WERI-Rb-1 (cell line): ENCODE measurements around the gene AOPEP.

Source experiments
- DNase-seq: peaks from one replicate; pipeline ENCODE4 v3.0.0-alpha.2; 2020
- H3K27ac ChIP-seq: fragments of 250-450 bp; sonication (Bioruptor Pico); 2 replicates; pipeline ENCODE4 v1.5.1; 2020; ENCODE audit warnings: mild to moderate bottlenecking, moderate library complexity
- H3K27me3 ChIP-seq: fragments of 250-450 bp; sonication (Bioruptor Pico); 2 replicates; pipeline ENCODE4 v1.5.1; 2021; ENCODE audit warnings: mild to moderate bottlenecking, low read depth, moderate library complexity; ENCODE audit not compliant: insufficient read depth, severe bottlenecking
- H3K36me3 ChIP-seq: fragments of 250-450 bp; sonication (Bioruptor Pico); 2 replicates; pipeline ENCODE4 v1.5.1; 2020; ENCODE audit warnings: mild to moderate bottlenecking, moderate library complexity
- H3K4me3 ChIP-seq: 2 replicates; pipeline ENCODE4 v1.5.1; 2011; ENCODE audit warnings: low read depth, mild to moderate bottlenecking, control low read depth, low read length
- H3K9me3 ChIP-seq: fragments of 250-450 bp; sonication (Bioruptor Pico); 2 replicates; pipeline ENCODE4 v1.5.1; 2021; ENCODE audit warnings: mild to moderate bottlenecking, moderate library complexity; ENCODE audit not compliant: severe bottlenecking
- CTCF ChIP-seq: IDR thresholded peaks from 2 replicates; pipeline ENCODE4 v1.5.1; 2011; ENCODE audit warnings: low read depth, mild to moderate bottlenecking, control low read depth, inconsistent platforms, low read length

AOPEP gene

GRCh38 chr9:94931740-94932139 is 205.2 kb downstream of the AOPEP start:
- no peak for TF ChIP-seq CTCF
- Histone ChIP-seq H3K27ac (no peak overlapping the region), H3K36me3 (no peaks in the 10 kb centered on the region), H3K27me3 (no peaks in the 10 kb centered on the region), H3K9me3 (no peaks in the 10 kb centered on the region), H3K4me3 (no peak overlapping the region)
- no peak for DNase-seq

- Histone ChIP-seq H3K36me3 (no peaks in the 10 kb centered on the region), H3K9me3 (no peaks in the 10 kb centered on the region), H3K27me3 (no peaks in the 10 kb centered on the region), H3K4me3 (no peak overlapping the region), H3K27ac (no peak overlapping the region)
- DNase-seq, result no peak
- TF ChIP-seq CTCF, result no peak
These were observed 206.4 kb downstream of the AOPEP start for GRCh38 chr9:94932652-94933510.

- DNase-seq, result no peak
These were observed 207.0 kb downstream of the AOPEP start for GRCh38 chr9:94933511-94933828.

GRCh38 chr9:94934816-94935328 is 208.4 kb downstream of the AOPEP start:
- DNase-seq, result no peak
- Histone ChIP-seq H3K36me3 (no peaks in the 10 kb centered on the region), H3K9me3 (no peaks in the 10 kb centered on the region), H3K27me3 (no peaks in the 10 kb centered on the region), H3K4me3 (no peak overlapping the region), H3K27ac (no peak overlapping the region)
- TF ChIP-seq CTCF, result no peak

More at GRCh38 chr9:94933511-94933828, 207.0 kb downstream of the AOPEP start:
- H3K9me3 ChIP-seq, result no peaks in the 10 kb centered on the region
- no peak overlapping the region for H3K27ac ChIP-seq
- no peaks in the 10 kb centered on the region for H3K36me3 ChIP-seq
- no peak overlapping the region for H3K4me3 ChIP-seq
- H3K27me3 ChIP-seq, result no peaks in the 10 kb centered on the region
- no peak for TF ChIP-seq CTCF

- Histone ChIP-seq H3K4me3 (no peak overlapping the region), H3K27ac (no peak overlapping the region), H3K9me3 (no peaks in the 10 kb centered on the region), H3K27me3 (no peaks in the 10 kb centered on the region), H3K36me3 (no peaks in the 10 kb centered on the region)
- DNase-seq, result no peak
- TF ChIP-seq CTCF, result no peak
These were observed 208.9 kb downstream of the AOPEP start for GRCh38 chr9:94935396-94935795.
